Activated naive CD8-positive, alpha-beta T cell treated with anti-CD3 and anti-CD28 coated beads, Interleukin-2, amount 50 U/mL, for 24 hours (primary cell): ENCODE data around the gene MAEA.
"Not testable (repeated sequence)": the region's sequence is repeated elsewhere in the genome, so short reads cannot be mapped to it uniquely, and the experiment has no call there.

Experiments used
- ATAC-seq: fragments of 150-1000 bp; cut with Tn5 transposase; one replicate; pipeline ENCODE4 v1.10.0; 2021
- DNase-seq: peaks from one replicate; pipeline ENCODE4 v3.0.0; 2021
- H3K27ac Mint-ChIP-seq: one replicate; pipeline ENCODE4 v1.8.0; 2021; ENCODE audit warnings: mild to moderate bottlenecking, mixed read lengths
- H3K27me3 Mint-ChIP-seq: one replicate; pipeline ENCODE4 v1.8.0; 2021; ENCODE audit warnings: mixed read lengths
- H3K36me3 Mint-ChIP-seq: one replicate; pipeline ENCODE4 v1.8.0; 2021; ENCODE audit warnings: low read depth, mixed read lengths
- H3K4me1 Mint-ChIP-seq: one replicate; pipeline ENCODE4 v1.8.0; 2021; ENCODE audit warnings: mixed read lengths
- H3K4me3 Mint-ChIP-seq: one replicate; pipeline ENCODE4 v1.8.0; 2021; ENCODE audit warnings: mild to moderate bottlenecking, moderate library complexity, mixed read lengths
- H3K9me3 Mint-ChIP-seq: one replicate; pipeline ENCODE4 v1.8.0; 2021; ENCODE audit warnings: mixed read lengths

The MAEA gene

GRCh38 chr4:1325176-1325480 is 35.4 kb downstream of the MAEA start:
- Mint-ChIP-seq H3K27me3 (no peaks in the 10 kb centered on the region), H3K4me3 (no peak overlapping the region), H3K27ac (no peak overlapping the region), H3K4me1 (peaks cover 11% of the 10 kb centered on the region), H3K9me3 (no peaks in the 10 kb centered on the region), H3K36me3 (peaks cover 13% of the 10 kb centered on the region)
- no peak for ATAC-seq
- DNase-seq = no peak

- Mint-ChIP-seq H3K4me1 (peaks cover 19% of the 10 kb centered on the region), H3K27ac (no peak overlapping the region), H3K27me3 (no peaks in the 10 kb centered on the region), H3K4me3 (no peak overlapping the region), H3K36me3 (peaks cover 18% of the 10 kb centered on the region), H3K9me3 (no peaks in the 10 kb centered on the region)
- ATAC-seq (no peak), DNase-seq (no peak)
Measured at GRCh38 chr4:1325681-1326635, 36.3 kb downstream of the MAEA start.

- no peaks in the 10 kb centered on the region for H3K9me3 Mint-ChIP-seq
- no peak for DNase-seq
- H3K4me3 Mint-ChIP-seq = no peak overlapping the region
- no peak overlapping the region for H3K27ac Mint-ChIP-seq
- ATAC-seq = no peak
- peaks cover 15% of the 10 kb centered on the region for H3K36me3 Mint-ChIP-seq
- H3K27me3 Mint-ChIP-seq = no peaks in the 10 kb centered on the region
- H3K4me1 Mint-ChIP-seq = peaks cover 26% of the 10 kb centered on the region
Measured at GRCh38 chr4:1326751-1327525, 37.2 kb downstream of the MAEA start.

GRCh38 chr4:1327526-1328266 is 38.0 kb downstream of the MAEA start:
- DNase-seq (no peak), ATAC-seq (no peak)
- Mint-ChIP-seq H3K4me1 (peaks cover 28% of the 10 kb centered on the region), H3K9me3 (no peaks in the 10 kb centered on the region), H3K36me3 (peaks cover 19% of the 10 kb centered on the region), H3K27ac (no peak overlapping the region), H3K27me3 (no peaks in the 10 kb centered on the region), H3K4me3 (no peak overlapping the region)

GRCh38 chr4:1328267-1329155 is 38.8 kb downstream of the MAEA start:
- H3K36me3 Mint-ChIP-seq = peaks cover 21% of the 10 kb centered on the region
- no peak for DNase-seq
- H3K9me3 Mint-ChIP-seq = no peaks in the 10 kb centered on the region
- no peak overlapping the region for H3K27ac Mint-ChIP-seq
- ATAC-seq = no peak
- no peaks in the 10 kb centered on the region for H3K27me3 Mint-ChIP-seq
- no peak overlapping the region for H3K4me3 Mint-ChIP-seq
- peaks cover 28% of the 10 kb centered on the region for H3K4me1 Mint-ChIP-seq

- Mint-ChIP-seq H3K4me1 (peaks cover 34% of the 10 kb centered on the region), H3K4me3 (peak overlapping the region; percentile 16), H3K27ac (peak overlapping the region; percentile 78), H3K27me3 (no peaks in the 10 kb centered on the region), H3K36me3 (peaks cover 27% of the 10 kb centered on the region), H3K9me3 (no peaks in the 10 kb centered on the region)
- DNase-seq = no peak
- no peak for ATAC-seq
Measured at GRCh38 chr4:1329408-1330371, 40.0 kb downstream of the MAEA start.

- Mint-ChIP-seq H3K4me3 (peak overlapping the region; percentile 16), H3K9me3 (peaks cover 3% of the 10 kb centered on the region), H3K27me3 (no peaks in the 10 kb centered on the region), H3K27ac (peak overlapping the region; percentile 78), H3K36me3 (peaks cover 33% of the 10 kb centered on the region), H3K4me1 (peaks cover 40% of the 10 kb centered on the region)
- peak; percentile 85 for ATAC-seq
- DNase-seq = peak; percentile 59
Measured at GRCh38 chr4:1330761-1331590, 41.3 kb downstream of the MAEA start.

GRCh38 chr4:1331591-1332353 is 42.1 kb downstream of the MAEA start:
- H3K27me3 Mint-ChIP-seq = no peaks in the 10 kb centered on the region
- no peak overlapping the region for H3K27ac Mint-ChIP-seq
- peaks cover 48% of the 10 kb centered on the region for H3K4me1 Mint-ChIP-seq
- no peak for ATAC-seq
- no peak overlapping the region for H3K4me3 Mint-ChIP-seq
- no peak for DNase-seq
- peaks cover 39% of the 10 kb centered on the region for H3K36me3 Mint-ChIP-seq
- H3K9me3 Mint-ChIP-seq = peaks cover 3% of the 10 kb centered on the region

DNA sequence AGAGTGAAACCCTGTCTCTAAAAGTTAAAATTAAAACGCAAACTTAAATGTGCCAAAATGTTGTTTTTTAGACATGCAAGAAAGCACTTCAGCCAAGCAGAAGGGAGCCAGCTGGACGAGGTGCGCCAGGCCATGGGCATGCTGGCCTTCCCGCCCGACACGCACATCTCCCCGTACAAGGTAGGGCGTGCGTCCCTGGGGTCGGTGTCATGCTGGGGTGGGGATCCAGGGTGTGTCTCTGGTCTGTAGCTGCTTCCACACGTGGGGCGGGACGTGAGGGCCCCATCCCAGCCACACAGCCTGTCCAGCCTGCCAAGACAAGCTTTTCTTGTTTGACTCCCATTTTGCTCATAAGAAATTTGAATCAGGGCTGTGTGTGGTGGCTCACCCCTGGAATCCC is 43.0 kb downstream of the MAEA start:
- no peak for ATAC-seq
- Mint-ChIP-seq H3K27ac (no peak overlapping the region), H3K4me1 (peaks cover 57% of the 10 kb centered on the region), H3K27me3 (no peaks in the 10 kb centered on the region), H3K4me3 (no peak overlapping the region), H3K36me3 (peaks cover 48% of the 10 kb centered on the region), H3K9me3 (peaks cover 3% of the 10 kb centered on the region)
- DNase-seq = no peak

DNA sequence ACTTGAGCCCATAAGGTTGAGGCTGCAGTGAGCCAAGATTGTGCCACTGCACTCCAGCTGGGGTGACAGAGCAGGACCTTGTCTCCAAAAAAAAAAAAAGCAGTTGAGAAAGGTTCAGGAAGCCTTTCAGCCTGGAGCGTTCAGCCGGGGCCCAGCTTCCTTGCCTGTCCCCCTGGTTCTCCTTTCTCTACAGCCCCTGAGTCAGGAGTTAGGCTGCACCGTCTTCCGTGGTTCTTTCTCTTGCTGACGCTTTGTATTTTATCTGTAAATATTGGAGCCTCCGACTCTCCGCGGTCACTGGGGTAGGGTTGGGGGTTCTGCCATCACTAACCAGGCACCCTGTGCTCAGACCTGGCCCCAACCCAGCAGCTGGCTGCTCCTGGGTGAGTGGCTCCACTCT is 43.6 kb downstream of the MAEA start:
- H3K4me1 Mint-ChIP-seq = peaks cover 61% of the 10 kb centered on the region

DNA sequence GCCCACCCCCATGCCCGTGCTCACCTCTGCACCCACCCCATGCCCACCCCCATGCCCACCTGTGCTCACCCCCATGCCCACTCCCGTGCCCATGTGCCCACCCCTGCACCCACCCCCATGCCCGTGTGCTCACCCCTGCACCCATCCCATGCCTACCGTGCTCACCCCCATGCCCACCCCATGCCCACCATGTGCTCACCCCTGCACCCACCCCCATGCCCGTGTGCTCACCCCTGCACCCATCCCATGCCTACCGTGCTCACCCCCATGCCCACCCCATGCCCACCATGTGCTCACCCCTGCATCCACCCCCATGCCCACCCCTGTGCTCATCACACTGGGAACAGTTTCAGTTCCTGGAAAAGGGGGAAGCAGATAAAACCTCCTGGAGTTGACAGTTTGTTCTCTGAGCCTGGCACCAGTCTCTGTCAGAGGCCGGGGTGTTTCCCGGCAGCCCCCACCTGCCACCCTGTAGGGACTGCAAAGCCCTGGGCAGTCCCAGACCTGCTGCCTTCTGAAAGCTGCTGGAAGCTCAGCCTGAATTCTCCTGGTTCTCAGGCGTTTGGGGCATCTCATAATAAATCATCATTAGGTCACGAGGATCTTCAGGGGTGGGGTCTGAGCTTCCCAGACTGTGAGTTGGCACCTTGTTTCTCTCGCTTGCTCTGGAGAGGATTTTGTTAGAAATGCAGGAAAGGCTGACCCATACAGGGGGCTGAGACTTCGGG is 44.3 kb downstream of the MAEA start:
- H3K27me3 Mint-ChIP-seq, H3K4me3 Mint-ChIP-seq, ATAC-seq, DNase-seq, H3K9me3 Mint-ChIP-seq: not testable (repeated sequence)
- H3K36me3 Mint-ChIP-seq = peaks cover 53% of the 10 kb centered on the region
- peak overlapping the region; percentile 11 for H3K27ac Mint-ChIP-seq
- H3K4me1 Mint-ChIP-seq = peaks cover 59% of the 10 kb centered on the region

More for the DNA sequence above, 43.6 kb downstream of the MAEA start:
- H3K9me3 Mint-ChIP-seq = peaks cover 3% of the 10 kb centered on the region
- H3K27ac Mint-ChIP-seq = no peak overlapping the region
- no peaks in the 10 kb centered on the region for H3K27me3 Mint-ChIP-seq
- H3K4me3 Mint-ChIP-seq = no peak overlapping the region
- ATAC-seq (no peak), DNase-seq (no peak)
- peaks cover 51% of the 10 kb centered on the region for H3K36me3 Mint-ChIP-seq
